ENCODE data around the gene CLBA1. TPM values are rescaled to one million over a fixed set of nuclear protein-coding genes. Genes with fewer than 3 reads are reported as not detected.

The CLBA1 gene
- total and polyA plus RNA-seq, 2 experiments from 2014 or later, result 1.6 to 1.8 TPM

GRCh38 chr14:104935955-104936354, 49.6 kb upstream of the CLBA1 start:
- no peaks in the 10 kb centered on the region for H3K36me3 ChIP-seq (ENCODE audit: insufficient read depth)
- ATAC-seq (no peak), DNase-seq (ENCODE audit: low spot score) (no peak)
- Mint-ChIP-seq H3K27ac (no peak overlapping the region), H3K36me3 (ENCODE audit: low read depth) (peaks cover 3% of the 10 kb centered on the region; the same call in 1 of the 3 replicates), H3K4me1 (no peaks in the 10 kb centered on the region; the same call in 2 of the 3 replicates), H3K27me3 (ENCODE audit: insufficient read depth, low read depth, poor library complexity) (peaks cover 64% of the 10 kb centered on the region), H3K4me3 (no peak overlapping the region), H3K9me3 (peaks cover 4% of the 10 kb centered on the region; the same call in 1 of the 3 replicates)
- no peak overlapping the region for H3K4me3 ChIP-seq
- H3K27me3 ChIP-seq (ENCODE audit: insufficient read depth), result peaks cover 66% of the 10 kb centered on the region
- no peaks in the 10 kb centered on the region for H3K9me2 ChIP-seq (ENCODE audit: insufficient read depth)
- TF ChIP-seq ZNF331 (CRISPR knock-in tag; IDR thresholded peaks at IDR 0.05; ENCODE audit: low read depth), result no peak
- no peak for TF ChIP-seq STAT1 (IDR thresholded peaks at IDR 0.05; ENCODE audit: unreplicated experiment)
- TF ChIP-seq ZNF462 (CRISPR knock-in tag; IDR thresholded peaks at IDR 0.05), result no peak
- TF ChIP-seq EZH2phosphoT487 (IDR thresholded peaks at IDR 0.05; ENCODE audit: unreplicated experiment), result no peak
- TF ChIP-seq CREB1 (CRISPR knock-in tag; IDR thresholded peaks at IDR 0.05; ENCODE audit: low read depth), result no peak
- no peak for TF ChIP-seq NANOG (IDR thresholded peaks at IDR 0.05; ENCODE audit: borderline replicate concordance)
- no peak for TF ChIP-seq POLR2AphosphoS5 (IDR thresholded peaks at IDR 0.05; ENCODE audit: low read depth)
- no peak for TF ChIP-seq EZH2 (IDR thresholded peaks at IDR 0.05; ENCODE audit: low read depth, unreplicated experiment)
- no peak for TF ChIP-seq ETS1 (IDR thresholded peaks at IDR 0.05)
- no peak for TF ChIP-seq REST (IDR thresholded peaks at IDR 0.05; ENCODE audit: unreplicated experiment)
- no peak for TF ChIP-seq JUNB (IDR thresholded peaks at IDR 0.05; ENCODE audit: unreplicated experiment)
- no peak for TF ChIP-seq ZNF114 (CRISPR knock-in tag; IDR thresholded peaks at IDR 0.05)
- H3K4me1 ChIP-seq (ENCODE audit: insufficient read depth), result peaks cover 3% of the 10 kb centered on the region; the same call in 1 of the 2 replicates
- no peak overlapping the region for H2AFZ ChIP-seq
- no peaks in the 10 kb centered on the region for H3F3A ChIP-seq (replicated peaks; ENCODE audit: low read depth)
- H3K27ac ChIP-seq (ENCODE audit: low read depth), result no peak overlapping the region
- no peak overlapping the region for H3K4me2 ChIP-seq
- no peaks in the 10 kb centered on the region for H3K79me2 ChIP-seq (replicated peaks; ENCODE audit: insufficient read depth)
- H4K20me1 ChIP-seq (replicated peaks; ENCODE audit: insufficient read depth), result no peaks in the 10 kb centered on the region

Measured in GM23338 (cell line).